Natural killer cell treated with Interleukin-12 subunit alpha and Interleukin-12 subunit beta and Interleukin-15 and Interleukin-18, amount 100 ng/mL, for 72 hours (primary cell): ENCODE results near the gene WNT2. TPM values are rescaled to one million over a fixed set of nuclear protein-coding genes. Genes with fewer than 3 reads are reported as not detected.

Experiments
- ATAC-seq, 2 donors: fragments of 150-1000 bp; cut with Tn5 transposase in 1 of 2; sonication (Bioruptor Pico), chemical (Tn5 transposase) in 1 of 2; 2 replicates each; pipeline ENCODE4 v1.10.0; 2021
- DNase-seq: peaks from one replicate; pipeline ENCODE4 v3.0.0; 2022; ENCODE audit warnings: low spot score
- H3K27ac Mint-ChIP-seq, 2 donors: 1 replicate in 1 of 2; 2 replicates in 1 of 2; pipeline ENCODE4 v1.8.0; 2022; ENCODE audit warnings: mixed read lengths in 2 of 2, mild to moderate bottlenecking in 1 of 2, moderate library complexity in 1 of 2
- H3K27me3 Mint-ChIP-seq, 2 donors: 1 replicate in 1 of 2; 2 replicates in 1 of 2; pipeline ENCODE4 v1.8.0; 2022; ENCODE audit warnings: mixed read lengths in 2 of 2
- H3K36me3 Mint-ChIP-seq: one replicate; pipeline ENCODE4 v1.8.0; 2022; ENCODE audit warnings: mixed read lengths
- H3K4me1 Mint-ChIP-seq, 2 donors: 1 replicate in 1 of 2; 2 replicates in 1 of 2; pipeline ENCODE4 v1.8.0; 2022; ENCODE audit warnings: low read depth in 2 of 2, mixed read lengths in 2 of 2, mild to moderate bottlenecking in 1 of 2
- H3K4me3 Mint-ChIP-seq: one replicate; pipeline ENCODE4 v1.8.0; 2022; ENCODE audit warnings: mixed read lengths
- H3K9me3 Mint-ChIP-seq: 2 replicates; pipeline ENCODE4 v1.8.0; 2022; ENCODE audit warnings: mixed read lengths
- total RNA-seq, 2 donors: library from RNA; stranded (reverse); gene quantifications; one replicate each; pipeline ENCODE4 v1.2.3, GENCODE V29; 2022

The WNT2 gene
- total RNA-seq, 2 donors from 2014 or later = not detected

DNA sequence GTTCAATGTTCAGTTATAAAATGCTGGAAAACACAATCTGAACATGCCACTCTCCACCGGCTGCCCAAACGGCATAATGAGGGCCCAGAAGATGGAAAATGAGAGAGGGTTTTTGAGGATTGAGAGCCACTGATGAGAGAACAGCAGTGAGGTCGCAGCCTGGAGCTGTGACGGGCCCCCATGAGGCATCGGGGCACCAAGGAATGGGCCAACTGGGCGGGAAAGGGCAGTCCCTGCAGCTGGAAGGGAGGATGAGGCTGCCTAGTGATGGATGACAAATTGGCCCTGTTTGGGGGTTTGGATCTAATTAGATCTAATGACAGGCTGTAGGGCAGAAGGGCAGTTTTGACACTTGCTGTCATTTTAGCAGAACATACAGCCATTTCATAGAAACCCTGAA lies 39.1 kb downstream of the WNT2 start:
- no peak for ATAC-seq
- peaks cover 3% of the 10 kb centered on the region for H3K9me3 Mint-ChIP-seq
- H3K4me3 Mint-ChIP-seq = no peak overlapping the region

DNA sequence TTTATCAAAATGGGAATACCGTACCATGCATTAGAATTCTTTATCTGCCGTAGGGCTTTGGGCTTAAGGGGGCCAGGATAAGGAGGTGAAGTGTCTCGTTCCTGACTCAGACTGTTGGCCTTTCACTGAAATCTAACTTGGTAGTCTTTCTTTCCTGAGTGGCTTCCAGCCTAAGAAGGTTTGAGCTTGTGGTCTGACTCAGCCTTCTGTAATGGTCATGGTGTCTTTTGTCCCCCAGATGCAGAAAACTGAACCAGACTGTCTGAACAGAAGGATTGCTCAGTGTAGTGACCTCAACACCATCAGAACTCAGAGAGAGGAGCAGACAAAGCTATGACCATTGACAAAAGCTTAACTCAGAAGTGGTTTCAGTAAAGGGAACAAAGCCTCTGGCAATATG lies 39.5 kb downstream of the WNT2 start:
- Mint-ChIP-seq H3K27me3 (peaks cover 7 to 8% of the 10 kb centered on the region in 2 donors), H3K4me3 (no peak overlapping the region), H3K9me3 (peaks cover 3% of the 10 kb centered on the region), H3K27ac (no peak overlapping the region), H3K4me1 (no peaks in the 10 kb centered on the region), H3K36me3 (no peaks in the 10 kb centered on the region)
- DNase-seq (no peak), ATAC-seq (no peak)

More for the DNA sequence above, 39.1 kb downstream of the WNT2 start:
- DNase-seq = no peak
- Mint-ChIP-seq H3K27ac (no peak overlapping the region), H3K36me3 (no peaks in the 10 kb centered on the region), H3K4me1 (no peaks in the 10 kb centered on the region), H3K27me3 (peaks cover 7 to 8% of the 10 kb centered on the region in 2 donors)

DNA sequence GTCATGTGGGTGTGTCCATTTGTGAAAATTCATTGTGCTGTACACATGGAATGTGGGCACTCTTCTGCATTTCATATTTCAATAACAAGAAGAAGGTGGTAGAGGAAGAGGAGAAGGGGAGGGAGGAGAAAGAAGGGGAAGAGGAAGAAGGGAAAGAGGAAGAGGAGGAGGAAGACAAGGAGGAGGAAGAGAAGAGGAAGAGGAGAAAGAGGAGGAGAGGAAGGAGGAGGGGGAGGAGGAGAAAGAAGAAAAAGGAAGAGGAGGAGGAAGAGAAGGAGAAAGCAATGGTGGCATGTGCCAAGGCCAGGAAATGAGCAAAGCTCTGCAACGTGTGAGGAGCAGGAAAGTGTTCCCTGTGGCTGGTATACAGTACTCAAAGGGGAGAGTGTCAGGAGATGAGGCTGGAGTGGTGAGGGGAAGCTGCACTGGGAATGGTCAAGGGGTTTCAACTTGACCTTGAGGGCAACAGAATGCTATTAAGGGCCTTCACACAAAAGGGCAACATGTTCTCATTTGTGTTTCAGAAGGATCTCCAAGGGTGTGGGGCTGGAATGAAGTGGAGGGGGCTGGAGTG lies 40.5 kb downstream of the WNT2 start:
- H3K4me1 Mint-ChIP-seq = no peaks in the 10 kb centered on the region
- H3K36me3 Mint-ChIP-seq = no peaks in the 10 kb centered on the region

DNA sequence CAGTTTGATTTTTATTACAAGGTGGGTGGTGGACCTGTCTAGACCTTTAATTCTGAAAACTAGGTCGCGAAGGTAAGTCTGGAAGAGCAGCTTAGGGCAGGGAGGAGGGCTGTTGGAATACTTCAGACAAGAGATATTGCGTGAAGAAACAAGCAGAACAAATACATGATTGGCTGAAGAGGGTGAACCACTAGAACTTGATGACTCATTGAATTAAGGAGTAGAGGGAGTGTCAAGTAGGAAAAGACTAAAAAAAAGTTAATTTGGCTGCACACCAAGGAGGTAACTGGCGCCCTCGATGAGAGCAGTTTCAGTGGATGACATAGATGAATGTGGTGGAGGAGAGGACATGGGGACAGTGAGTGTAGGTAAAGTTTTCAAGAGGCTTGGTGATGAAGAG lies 41.3 kb downstream of the WNT2 start:
- no peak for ATAC-seq
- peaks cover 7 to 8% of the 10 kb centered on the region in 2 donors for H3K27me3 Mint-ChIP-seq

More for the DNA sequence above, 40.5 kb downstream of the WNT2 start:
- Mint-ChIP-seq H3K4me3 (no peak overlapping the region), H3K27me3 (peaks cover 7 to 8% of the 10 kb centered on the region in 2 donors), H3K27ac (no peak overlapping the region), H3K9me3 (peaks cover 3% of the 10 kb centered on the region)
- no peak for DNase-seq
- no peak for ATAC-seq

DNA sequence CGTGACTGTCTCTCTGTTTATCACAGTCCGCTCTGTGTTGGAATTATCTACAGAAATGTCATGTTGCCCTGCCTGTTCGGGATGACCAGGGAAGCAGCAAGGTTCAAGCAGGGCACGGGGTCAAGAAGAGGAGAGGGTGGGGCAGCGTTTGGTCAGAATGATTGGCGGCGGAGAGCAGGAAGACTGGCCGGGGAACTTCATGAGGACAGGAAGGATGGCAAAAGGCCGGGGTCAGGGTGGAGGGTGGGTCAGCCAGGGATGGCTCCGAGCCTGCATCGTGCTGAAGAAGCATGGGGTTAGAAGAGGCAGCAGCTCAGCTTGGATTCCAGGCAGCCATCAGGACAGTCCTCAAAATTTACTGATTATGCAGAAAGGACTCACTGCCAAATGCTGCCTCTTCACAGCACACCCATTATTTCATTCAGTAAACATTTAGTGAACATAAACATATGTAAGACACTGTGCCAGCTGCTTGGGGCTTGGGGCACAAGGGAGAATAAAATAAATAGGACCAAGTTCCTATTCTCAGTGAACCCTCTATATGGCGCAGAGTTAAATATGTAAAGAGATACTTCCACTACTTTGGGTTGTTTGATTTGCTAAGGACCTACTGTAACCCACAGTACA lies 42.8 kb downstream of the WNT2 start:
- Mint-ChIP-seq H3K9me3 (peaks cover 3% of the 10 kb centered on the region), H3K4me1 (no peaks in the 10 kb centered on the region), H3K36me3 (no peaks in the 10 kb centered on the region), H3K27ac (no peak overlapping the region), H3K27me3 (peaks cover 7 to 8% of the 10 kb centered on the region in 2 donors), H3K4me3 (no peak overlapping the region)
- DNase-seq (no peak), ATAC-seq (no peak)

More for the DNA sequence above, 41.3 kb downstream of the WNT2 start:
- DNase-seq = no peak
- Mint-ChIP-seq H3K9me3 (peaks cover 3% of the 10 kb centered on the region), H3K4me3 (no peak overlapping the region), H3K4me1 (no peaks in the 10 kb centered on the region), H3K27ac (no peak overlapping the region), H3K36me3 (no peaks in the 10 kb centered on the region)

DNA sequence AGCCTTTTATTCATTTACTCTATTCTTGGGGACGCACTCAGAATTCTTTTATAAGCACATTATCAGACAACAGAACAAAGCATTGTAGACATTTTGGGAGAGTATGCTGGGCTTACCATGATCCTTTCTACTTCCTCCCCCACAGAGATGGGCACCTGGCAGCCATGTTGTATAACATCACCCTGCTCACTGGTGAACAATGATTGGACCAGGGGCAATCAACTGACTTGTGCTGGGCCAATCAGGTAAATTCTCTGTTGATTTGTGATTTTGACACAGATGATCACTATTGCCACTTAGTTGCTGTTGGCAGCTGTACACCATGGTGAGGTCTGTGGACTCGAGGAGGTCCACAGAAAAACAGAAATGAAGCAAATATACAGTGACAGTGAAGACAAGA lies 43.7 kb downstream of the WNT2 start:
- no peak overlapping the region for H3K27ac Mint-ChIP-seq
- peaks cover 3% of the 10 kb centered on the region for H3K9me3 Mint-ChIP-seq
- ATAC-seq = no peak
- no peak for DNase-seq
- peaks cover 7 to 8% of the 10 kb centered on the region in 2 donors for H3K27me3 Mint-ChIP-seq
- no peak overlapping the region for H3K4me3 Mint-ChIP-seq
- no peaks in the 10 kb centered on the region for H3K36me3 Mint-ChIP-seq
- no peaks in the 10 kb centered on the region for H3K4me1 Mint-ChIP-seq

DNA sequence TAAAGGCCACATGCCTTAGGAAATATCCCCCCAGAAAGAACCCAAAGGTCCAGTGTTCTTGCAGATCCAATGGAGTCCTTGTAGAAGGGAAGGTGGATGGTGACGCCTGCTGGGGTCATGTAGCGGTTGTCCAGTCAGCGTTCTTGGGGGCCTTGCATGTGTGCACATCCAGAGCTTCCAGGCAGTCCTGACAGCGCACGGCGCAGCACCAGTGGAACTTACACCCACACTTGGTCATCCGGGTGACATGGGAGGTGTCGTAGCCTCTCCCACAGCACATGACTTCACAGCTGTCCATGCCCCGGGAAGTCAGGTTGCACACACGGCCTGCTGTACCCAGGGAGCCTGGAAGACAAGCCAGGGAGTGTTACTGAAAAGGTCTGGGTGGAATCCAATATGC lies 44.8 kb downstream of the WNT2 start:
- peaks cover 5 to 10% of the 10 kb centered on the region in 2 donors for H3K27me3 Mint-ChIP-seq

DNA sequence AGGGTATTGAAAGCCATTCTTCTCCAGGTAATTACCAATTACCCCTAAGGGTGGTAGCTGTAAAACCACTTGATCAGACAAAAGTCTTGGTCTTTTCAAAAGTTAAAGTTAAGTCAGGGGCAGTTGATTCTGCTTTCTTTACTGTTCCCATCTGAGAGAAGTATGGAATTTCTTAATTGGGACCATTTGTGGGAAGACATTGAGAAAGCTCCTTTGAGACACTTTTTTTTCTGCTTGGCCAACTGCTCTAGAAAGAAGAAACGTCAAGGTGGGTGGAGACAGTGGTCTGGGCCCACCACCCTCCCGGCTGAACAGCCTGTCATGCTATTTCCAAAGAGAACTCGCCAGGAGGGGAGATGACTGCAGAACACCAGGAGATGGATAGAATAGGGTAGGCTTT lies 45.3 kb downstream of the WNT2 start:
- Mint-ChIP-seq H3K9me3 (peaks cover under 1% of the 10 kb centered on the region), H3K27me3 (peaks cover 5 to 13% of the 10 kb centered on the region in 2 donors), H3K4me1 (no peaks in the 10 kb centered on the region), H3K4me3 (no peak overlapping the region), H3K36me3 (no peaks in the 10 kb centered on the region), H3K27ac (no peak overlapping the region)
- DNase-seq = no peak
- ATAC-seq = no peak

More for the DNA sequence above, 44.8 kb downstream of the WNT2 start:
- Mint-ChIP-seq H3K9me3 (peaks cover 3% of the 10 kb centered on the region), H3K4me1 (no peaks in the 10 kb centered on the region), H3K36me3 (no peaks in the 10 kb centered on the region), H3K4me3 (no peak overlapping the region), H3K27ac (no peak overlapping the region)
- DNase-seq = no peak
- no peak for ATAC-seq

DNA sequence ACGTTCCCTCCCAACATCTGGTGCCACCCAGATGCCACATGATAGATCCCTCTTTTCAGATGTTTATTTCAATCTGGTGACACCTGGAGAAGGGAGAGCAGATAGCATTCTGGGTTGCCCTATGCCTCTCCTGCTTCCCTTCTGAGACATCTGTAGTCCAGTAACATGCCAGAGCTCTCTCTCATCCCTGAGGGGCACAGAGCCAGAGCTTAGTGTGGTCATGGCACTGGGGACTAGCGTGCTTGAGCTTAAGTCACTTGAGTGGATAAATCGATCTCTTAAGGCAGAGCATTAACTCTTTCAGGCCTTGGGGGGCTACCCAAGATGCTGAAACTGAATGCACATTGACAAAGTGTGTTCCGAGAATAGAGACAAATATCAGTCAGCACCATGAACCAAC lies 47.9 kb downstream of the WNT2 start:
- no peak for ATAC-seq

DNA sequence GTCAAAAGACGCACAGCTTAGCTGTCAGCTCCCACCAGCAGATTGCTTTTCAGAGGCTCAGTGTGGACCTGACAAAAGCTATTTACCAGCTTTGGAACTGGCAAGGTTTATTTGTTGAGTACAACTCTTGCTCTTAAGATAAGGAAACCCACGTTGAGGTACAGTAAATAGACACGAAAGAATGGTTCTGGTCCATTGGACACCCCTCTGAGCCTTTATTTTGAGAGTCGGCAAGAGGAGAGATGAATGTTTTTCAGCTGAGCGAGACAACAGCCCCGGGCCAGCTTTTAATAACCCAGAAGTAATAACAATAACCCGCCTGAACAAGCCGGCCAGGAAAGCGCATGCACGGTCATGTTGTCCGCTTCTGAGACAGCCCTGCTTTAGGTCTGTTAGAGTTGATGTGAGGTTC lies 49.0 kb downstream of the WNT2 start:
- Mint-ChIP-seq H3K4me1 (no peaks in the 10 kb centered on the region), H3K27me3 (peaks cover 6 to 21% of the 10 kb centered on the region in 2 donors), H3K9me3 (no peaks in the 10 kb centered on the region), H3K27ac (no peak overlapping the region), H3K4me3 (no peak overlapping the region), H3K36me3 (no peaks in the 10 kb centered on the region)
- no peak for ATAC-seq
- no peak for DNase-seq

More for the DNA sequence above, 47.9 kb downstream of the WNT2 start:
- no peak for DNase-seq
- H3K4me1 Mint-ChIP-seq = no peaks in the 10 kb centered on the region
- H3K36me3 Mint-ChIP-seq = no peaks in the 10 kb centered on the region
- peaks cover 8 to 15% of the 10 kb centered on the region in 2 donors for H3K27me3 Mint-ChIP-seq
- H3K27ac Mint-ChIP-seq = no peak overlapping the region
- H3K9me3 Mint-ChIP-seq = no peaks in the 10 kb centered on the region
- H3K4me3 Mint-ChIP-seq = no peak overlapping the region

DNA sequence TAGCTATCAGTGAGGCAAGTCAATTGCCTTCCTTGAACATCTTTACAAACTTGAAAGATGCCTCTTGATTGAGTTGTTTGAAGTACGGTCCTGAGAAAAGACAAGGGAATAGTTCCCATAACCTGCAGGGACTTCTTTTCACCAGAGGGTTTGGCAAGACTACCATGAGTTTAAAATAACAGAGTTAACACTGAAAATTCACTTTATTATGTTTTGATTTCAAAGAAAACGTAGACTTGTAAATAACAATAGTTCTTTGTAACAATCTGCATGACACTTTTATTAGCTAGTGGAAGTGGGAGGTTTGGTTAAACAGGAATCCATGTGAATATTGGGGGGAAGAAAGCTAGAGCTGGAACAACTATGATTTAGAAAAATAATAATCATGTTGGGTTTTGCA lies 49.5 kb downstream of the WNT2 start:
- H3K27me3 Mint-ChIP-seq = peaks cover 6 to 21% of the 10 kb centered on the region in 2 donors
- no peaks in the 10 kb centered on the region for H3K36me3 Mint-ChIP-seq
- ATAC-seq (no peak), DNase-seq (no peak)
- H3K4me3 Mint-ChIP-seq = no peak overlapping the region
- no peak overlapping the region for H3K27ac Mint-ChIP-seq
- H3K4me1 Mint-ChIP-seq = no peaks in the 10 kb centered on the region
- no peaks in the 10 kb centered on the region for H3K9me3 Mint-ChIP-seq

DNA sequence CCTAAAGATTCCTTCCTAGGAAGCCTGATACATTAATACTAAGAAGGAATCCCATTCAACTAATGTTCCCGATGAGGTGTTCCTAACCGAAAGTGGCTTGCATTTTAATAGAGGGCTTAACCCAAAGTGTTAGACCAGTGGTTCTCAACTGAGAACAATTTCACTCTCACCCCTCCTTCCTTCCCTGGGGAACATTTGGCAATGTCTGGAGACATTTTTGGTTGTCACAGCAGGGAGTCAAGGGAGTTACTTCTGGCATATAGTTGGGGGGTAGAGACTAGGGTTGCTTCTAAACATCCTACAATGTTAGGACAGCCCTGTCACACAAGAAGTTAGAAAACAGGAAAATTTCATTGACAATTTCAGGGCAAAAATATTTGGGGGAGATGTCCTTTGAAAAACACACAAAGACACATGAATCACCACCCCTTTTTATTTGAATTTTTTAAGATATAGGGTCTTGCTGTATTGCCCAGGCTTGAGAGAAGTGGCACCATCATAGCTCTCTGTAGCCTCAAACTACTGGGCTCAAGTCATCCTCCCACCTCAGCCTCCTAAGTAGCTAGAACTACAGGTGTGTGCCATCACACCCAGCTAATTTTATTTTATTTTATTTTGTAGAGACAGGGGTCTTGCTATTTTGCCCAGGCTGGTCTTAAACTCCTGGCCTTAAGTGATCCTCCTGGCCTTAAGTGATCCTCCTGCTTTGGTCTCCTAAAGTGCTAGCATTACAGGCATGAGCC lies 50.7 kb downstream of the WNT2 start:
- ATAC-seq = no peak
- no peak overlapping the region for H3K4me3 Mint-ChIP-seq

DNA sequence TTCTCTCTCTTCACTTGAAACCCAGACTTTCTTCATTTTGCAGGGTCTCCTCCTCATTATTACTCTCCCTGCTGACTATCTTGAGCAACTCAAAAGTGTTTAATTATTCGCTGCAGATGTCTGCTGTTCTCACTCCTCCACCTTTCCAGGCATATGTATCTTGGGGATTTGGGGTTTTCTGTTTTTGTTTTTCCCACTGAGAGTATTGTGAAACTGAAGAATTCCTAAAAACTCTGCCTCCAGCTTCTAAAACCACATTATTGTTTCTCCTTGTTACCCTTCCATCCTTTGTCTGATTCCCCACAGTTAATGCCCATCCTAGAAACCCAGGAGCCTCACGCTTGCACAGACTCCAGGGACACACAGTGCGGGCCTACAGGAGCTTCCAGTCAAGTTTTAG lies 51.3 kb downstream of the WNT2 start:
- no peak overlapping the region for H3K27ac Mint-ChIP-seq
- no peaks in the 10 kb centered on the region for H3K36me3 Mint-ChIP-seq
- peaks cover 6 to 21% of the 10 kb centered on the region in 2 donors for H3K27me3 Mint-ChIP-seq
- ATAC-seq = no peak
- H3K9me3 Mint-ChIP-seq = no peaks in the 10 kb centered on the region
- DNase-seq = no peak
- no peaks in the 10 kb centered on the region for H3K4me1 Mint-ChIP-seq
- no peak overlapping the region for H3K4me3 Mint-ChIP-seq

More for the DNA sequence above, 50.7 kb downstream of the WNT2 start:
- Mint-ChIP-seq H3K27me3 (peaks cover 6 to 21% of the 10 kb centered on the region in 2 donors), H3K4me1 (no peaks in the 10 kb centered on the region), H3K36me3 (no peaks in the 10 kb centered on the region), H3K27ac (no peak overlapping the region), H3K9me3 (no peaks in the 10 kb centered on the region)
- DNase-seq = no peak

DNA sequence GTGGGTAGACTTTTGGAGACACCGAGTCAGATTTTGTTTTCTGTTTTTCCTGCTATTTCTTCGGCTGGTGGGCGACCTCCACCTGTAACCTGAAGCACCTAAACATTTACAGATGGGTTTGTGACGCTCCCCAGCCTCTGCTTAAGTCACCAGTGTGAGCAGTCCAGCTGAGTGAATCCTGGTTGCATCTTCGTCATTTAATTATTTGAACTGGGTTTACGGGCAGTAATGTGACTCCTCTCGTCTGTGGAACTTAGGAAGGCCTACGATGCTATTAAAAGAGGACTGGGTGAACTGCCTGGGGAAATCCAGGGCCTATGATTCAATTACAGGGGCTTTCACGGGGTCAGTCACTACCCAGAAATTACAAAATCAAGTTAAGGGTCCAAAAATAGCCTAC lies 52.5 kb downstream of the WNT2 start:
- H3K4me3 Mint-ChIP-seq = no peak overlapping the region
- H3K27ac Mint-ChIP-seq = no peak overlapping the region

More for the DNA sequence above, 52.5 kb downstream of the WNT2 start:
- H3K4me1 Mint-ChIP-seq = no peaks in the 10 kb centered on the region
- H3K9me3 Mint-ChIP-seq = no peaks in the 10 kb centered on the region
- DNase-seq (no peak), ATAC-seq (no peak)
- H3K27me3 Mint-ChIP-seq = peaks cover 6 to 21% of the 10 kb centered on the region in 2 donors
- H3K36me3 Mint-ChIP-seq = no peaks in the 10 kb centered on the region
